Activated T-cell treated with anti-CD3 and anti-CD28 coated beads, Interleukin-2, amount 50 U/mL, for 48 hours (primary cell): Measurements from ENCODE around the gene SMAD1.
"Not testable (repeated sequence)": the region's sequence is repeated elsewhere in the genome, so short reads cannot be mapped to it uniquely, and the experiment has no call there.

ENCODE experiments used
- DNase-seq, 2 experiments: peaks; one replicate each; pipeline ENCODE4 v3.0.0-alpha.2; 2020

SMAD1 gene

GRCh38 chr4:145566086-145566708, 84.5 kb downstream of the SMAD1 start:
- no peak for DNase-seq

- DNase-seq = no peak
Measured at GRCh38 chr4:145566768-145567167, 85.1 kb downstream of the SMAD1 start.

GRCh38 chr4:145567516-145567915, 85.9 kb downstream of the SMAD1 start:
- no peak for DNase-seq

- DNase-seq = not testable (repeated sequence)
Measured at GRCh38 chr4:145574546-145574945, 92.9 kb downstream of the SMAD1 start.

GRCh38 chr4:145580906-145581305, 99.3 kb downstream of the SMAD1 start:
- DNase-seq = no peak

GRCh38 chr4:145583191-145584055, 101.8 kb downstream of the SMAD1 start:
- no peak for DNase-seq

- no peak for DNase-seq
Measured at GRCh38 chr4:145587088-145587754, 105.6 kb downstream of the SMAD1 start.

GRCh38 chr4:145589381-145589780, 107.7 kb downstream of the SMAD1 start:
- DNase-seq = not testable (repeated sequence)

GRCh38 chr4:145589916-145590702, 108.5 kb downstream of the SMAD1 start:
- no peak for DNase-seq

- no peak for DNase-seq
Measured at GRCh38 chr4:145602129-145602760, 120.6 kb downstream of the SMAD1 start.

GRCh38 chr4:145605941-145606340, 124.3 kb downstream of the SMAD1 start:
- no peak for DNase-seq
